Left ventricle myocardium superior (tissue), 1 donor: Measurements from ENCODE around the gene CRABP1. TPM values are rescaled to one million over a fixed set of nuclear protein-coding genes. Genes with fewer than 3 reads are reported as not detected.

Experiments
- ATAC-seq: fragments of 200-7000 bp; cut with Tn5 transposase; one replicate; pipeline ENCODE4 v1.9.1; 2020; ENCODE audit warnings: mild to moderate bottlenecking, moderate library complexity
- DNase-seq: peaks from one replicate; pipeline ENCODE4 v3.0.0-alpha.2; 2020
- intact Hi-C: fragments of 100-400 bp; cut with micrococcal nuclease; formaldehyde crosslinking; loops from one replicate; pipeline ENCODE4 v1.11.0; 2022
- total RNA-seq: library from RNA; stranded (reverse); fragmentation: NEBNext Ultra II Directional; extraction: Animal tissue kit (Norgen Biotek cat#: 25700); gene quantifications from one replicate; pipeline ENCODE4 v1.2.1, GENCODE V29; 2021
- donor health status: DM: no; HTN: yes; CAD: no; lungs with severe emphysema.

CRABP1 gene
- total RNA-seq, 1 donor from 2014 or later, result not detected

- no peak for DNase-seq
- peak; percentile 20 for ATAC-seq
- intact Hi-C loops, result no loop called here
Measured at GRCh38 chr15:78341057-78341987, 1.2 kb downstream of the CRABP1 start.

GRCh38 chr15:78342021-78342420, 1.9 kb downstream of the CRABP1 start:
- no peak for DNase-seq
- intact Hi-C loops, result no loop called here
- no peak for ATAC-seq

- intact Hi-C loops, result no loop called here
Measured at GRCh38 chr15:78343276-78344060, 3.3 kb downstream of the CRABP1 start.

GRCh38 chr15:78345396-78346125, 5.4 kb downstream of the CRABP1 start:
- no peak for DNase-seq
- intact Hi-C loops, result no loop called here
- ATAC-seq, result no peak

More at GRCh38 chr15:78343276-78344060, 3.3 kb downstream of the CRABP1 start:
- ATAC-seq (no peak), DNase-seq (no peak)

GRCh38 chr15:78347586-78348543, 7.7 kb downstream of the CRABP1 start:
- no peak for DNase-seq
- intact Hi-C loops, result no loop called here
- ATAC-seq, result no peak

- DNase-seq (no peak), ATAC-seq (no peak)
- intact Hi-C loops, result no loop called here
Measured at GRCh38 chr15:78350058-78350457, 9.9 kb downstream of the CRABP1 start.

- DNase-seq, result no peak
- no peak for ATAC-seq
- intact Hi-C loops, result no loop called here
Measured at GRCh38 chr15:78351539-78351938, 11.4 kb downstream of the CRABP1 start.

- intact Hi-C loops, result no loop called here
- DNase-seq (no peak), ATAC-seq (no peak)
Measured at GRCh38 chr15:78353093-78353492, 12.9 kb downstream of the CRABP1 start.

- ATAC-seq (no peak), DNase-seq (no peak)
- intact Hi-C loops, result no loop called here
Measured at GRCh38 chr15:78355177-78355576, 15.0 kb downstream of the CRABP1 start.

- ATAC-seq (no peak), DNase-seq (no peak)
- intact Hi-C loops, result no loop called here
Measured at GRCh38 chr15:78358102-78358870, 18.1 kb downstream of the CRABP1 start.

- ATAC-seq, result no peak
- intact Hi-C loops, result no loop called here
- DNase-seq, result no peak
Measured at GRCh38 chr15:78359041-78359808, 19.1 kb downstream of the CRABP1 start.

GRCh38 chr15:78360367-78360801, 20.2 kb downstream of the CRABP1 start:
- ATAC-seq, result peak; percentile 96
- intact Hi-C loops, result no loop called here
- peak; percentile 74 for DNase-seq

GRCh38 chr15:78360958-78361718, 21.0 kb downstream of the CRABP1 start:
- intact Hi-C loops, result no loop called here
- ATAC-seq (no peak), DNase-seq (no peak)

- DNase-seq (no peak), ATAC-seq (no peak)
- intact Hi-C loops, result no loop called here
Measured at GRCh38 chr15:78361771-78362506, 21.8 kb downstream of the CRABP1 start.

GRCh38 chr15:78362716-78363380, 22.7 kb downstream of the CRABP1 start:
- DNase-seq (no peak), ATAC-seq (no peak)
- intact Hi-C loops, result no loop called here
